Esophagus muscularis mucosa (tissue), 3 donors: ENCODE results near the gene NT5DC1.

Experiments used
- POLR2A ChIP-seq: fragments of 450-650 bp; IDR thresholded peaks from one replicate; pipeline ENCODE4 v1.6.1; 2017; ENCODE audit warnings: antibody characterized with exemption, moderate library complexity, mild to moderate bottlenecking, low read depth
- POLR2AphosphoS5 ChIP-seq, 2 donors: sonication (generic); formaldehyde crosslinking; IDR thresholded peaks; one replicate each; pipeline ENCODE4 v1.6.1; 2017; ENCODE audit warnings: antibody characterized with exemption in 2 of 2
- TF ChIP-seq, protein P1 (sequence below), 3 experiments: fragments of 200-600 bp in 2 of 3; fragments of 450-650 bp in 1 of 3; sonication (generic) in 2 of 3; IDR thresholded peaks; one replicate each; pipeline ENCODE4 v1.5.1; 2017 to 2019; ENCODE audit warnings: antibody characterized with exemption in 3 of 3, mild to moderate bottlenecking in 2 of 3, moderate library complexity in 1 of 3

DNA sequence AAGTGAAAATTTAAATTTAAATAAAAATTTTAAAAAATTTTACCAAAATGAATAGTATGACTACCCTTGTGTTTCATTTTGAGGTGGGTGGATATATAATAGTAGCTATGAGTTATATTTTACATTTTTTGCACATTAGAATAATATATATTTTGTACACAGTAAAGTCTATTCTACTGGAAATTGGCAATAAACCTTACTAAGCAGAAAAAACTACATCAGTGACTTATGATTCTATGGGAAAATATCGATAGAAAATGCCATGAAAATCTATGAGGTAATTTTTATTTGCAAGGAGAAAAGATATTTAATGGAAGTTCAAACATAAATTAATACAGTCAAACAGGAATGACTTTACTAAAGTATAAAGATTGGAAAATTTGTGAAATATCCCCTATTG lies 156.0 kb downstream of the NT5DC1 start:
- TF ChIP-seq, protein P1, sequence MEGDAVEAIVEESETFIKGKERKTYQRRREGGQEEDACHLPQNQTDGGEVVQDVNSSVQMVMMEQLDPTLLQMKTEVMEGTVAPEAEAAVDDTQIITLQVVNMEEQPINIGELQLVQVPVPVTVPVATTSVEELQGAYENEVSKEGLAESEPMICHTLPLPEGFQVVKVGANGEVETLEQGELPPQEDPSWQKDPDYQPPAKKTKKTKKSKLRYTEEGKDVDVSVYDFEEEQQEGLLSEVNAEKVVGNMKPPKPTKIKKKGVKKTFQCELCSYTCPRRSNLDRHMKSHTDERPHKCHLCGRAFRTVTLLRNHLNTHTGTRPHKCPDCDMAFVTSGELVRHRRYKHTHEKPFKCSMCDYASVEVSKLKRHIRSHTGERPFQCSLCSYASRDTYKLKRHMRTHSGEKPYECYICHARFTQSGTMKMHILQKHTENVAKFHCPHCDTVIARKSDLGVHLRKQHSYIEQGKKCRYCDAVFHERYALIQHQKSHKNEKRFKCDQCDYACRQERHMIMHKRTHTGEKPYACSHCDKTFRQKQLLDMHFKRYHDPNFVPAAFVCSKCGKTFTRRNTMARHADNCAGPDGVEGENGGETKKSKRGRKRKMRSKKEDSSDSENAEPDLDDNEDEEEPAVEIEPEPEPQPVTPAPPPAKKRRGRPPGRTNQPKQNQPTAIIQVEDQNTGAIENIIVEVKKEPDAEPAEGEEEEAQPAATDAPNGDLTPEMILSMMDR (IDR thresholded peaks at IDR 0.05), result no peak
- TF ChIP-seq POLR2AphosphoS5 (IDR thresholded peaks at IDR 0.05), result no peak
- no peak for TF ChIP-seq POLR2A
